Melanocyte of skin (primary cell): ENCODE measurements around the gene ZNF626. TPM values are rescaled to one million over a fixed set of nuclear protein-coding genes. Genes with fewer than 3 reads are reported as not detected.

Experiments
- total RNA-seq, 2 donors: library from RNA; depleted of rRNA; stranded (reverse); fragments of >200 nt; gene quantifications; 2 replicates each; pipeline ENCODE4 v1.2.3, GENCODE V29; 2012

The ZNF626 gene
- total RNA-seq = 10 to 100 TPM in 1 of 2 donors, 1 to 10 TPM in 1; 7.2 to 11.0 TPM

GRCh38 chr19:20661150-20661819 is at the start of gene ZNF626:
Gene ZNF626 (minus strand): TSS chr19:20661571. CDS start chr19:20661446, 125 bp downstream.

Other genes with a start within 250 kb of the ZNF626 start
- 1 to 10 TPM; 6.7 to 7.9 TPM for gene ZNF737, start 95.8 kb downstream of the ZNF626 start, total RNA-seq
- 1 to 10 TPM; 3.4 to 5.7 TPM for gene ZNF66, start 114.7 kb upstream of the ZNF626 start, total RNA-seq